ENCODE results near the gene KLHDC7A. TPM values are rescaled to one million over a fixed set of nuclear protein-coding genes. Genes with fewer than 3 reads are reported as not detected.

KLHDC7A gene
- total RNA-seq, 1 donor from 2014 or later: not detected

DNA sequence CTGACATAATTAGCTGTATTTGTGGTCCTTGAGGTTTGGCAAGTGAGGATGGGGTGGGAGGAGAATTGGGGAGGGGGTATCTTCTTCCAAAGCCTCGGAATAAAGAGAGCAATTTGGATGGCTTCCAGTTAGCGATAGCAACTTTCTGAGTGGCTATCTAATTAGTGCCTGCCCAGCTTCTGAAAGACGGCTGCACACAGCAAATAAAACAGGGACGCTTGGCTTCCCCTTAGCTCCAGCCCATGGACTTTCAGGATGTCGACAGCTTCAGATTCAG is 31.1 kb downstream of the KLHDC7A start:
- no peaks in the 10 kb centered on the region for H3K9me3 Mint-ChIP-seq

DNA sequence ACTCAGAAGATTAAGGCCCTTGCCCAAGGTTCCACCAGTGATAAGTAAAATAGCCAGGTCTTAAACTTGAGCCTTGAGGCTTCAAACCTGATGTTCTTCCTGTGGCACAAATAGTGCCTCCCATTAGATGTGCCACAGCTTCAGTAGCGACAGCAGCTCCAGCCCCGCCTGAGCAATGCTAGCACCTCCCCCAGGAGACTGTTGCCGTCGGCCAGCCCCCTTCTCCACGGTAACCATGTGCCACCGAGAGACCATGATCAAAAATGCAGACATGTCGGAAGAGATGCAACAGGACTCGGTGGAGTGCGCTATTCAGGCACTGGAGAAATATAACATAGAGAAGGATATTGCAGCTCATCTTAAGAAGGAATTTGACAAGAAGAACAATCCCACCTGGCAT is 32.2 kb downstream of the KLHDC7A start:
- H3K4me3 Mint-ChIP-seq: no peak overlapping the region
- no peak for TF ChIP-seq CTCF (conservative IDR thresholded peaks at IDR 0.05)
- H3K27me3 Mint-ChIP-seq (ENCODE audit: low read depth): peaks cover 35% of the 10 kb centered on the region
- H3K9me3 Mint-ChIP-seq: no peaks in the 10 kb centered on the region
- H3K4me1 Mint-ChIP-seq: peaks cover 4% of the 10 kb centered on the region
- no peak overlapping the region for H3K27ac Mint-ChIP-seq (ENCODE audit: unreplicated experiment)
- no peaks in the 10 kb centered on the region for H3K36me3 Mint-ChIP-seq (ENCODE audit: low read depth)
- DNase-seq (ENCODE audit: low read depth, low spot score): no peak

More for the DNA sequence above, 31.1 kb downstream of the KLHDC7A start:
- no peak overlapping the region for H3K27ac Mint-ChIP-seq (ENCODE audit: unreplicated experiment)
- peaks cover 42% of the 10 kb centered on the region for H3K27me3 Mint-ChIP-seq (ENCODE audit: low read depth)
- no peak for TF ChIP-seq CTCF (conservative IDR thresholded peaks at IDR 0.05)
- peaks cover 4% of the 10 kb centered on the region for H3K4me1 Mint-ChIP-seq
- no peak overlapping the region for H3K4me3 Mint-ChIP-seq
- no peaks in the 10 kb centered on the region for H3K36me3 Mint-ChIP-seq (ENCODE audit: low read depth)
- DNase-seq (ENCODE audit: low read depth, low spot score): no peak

DNA sequence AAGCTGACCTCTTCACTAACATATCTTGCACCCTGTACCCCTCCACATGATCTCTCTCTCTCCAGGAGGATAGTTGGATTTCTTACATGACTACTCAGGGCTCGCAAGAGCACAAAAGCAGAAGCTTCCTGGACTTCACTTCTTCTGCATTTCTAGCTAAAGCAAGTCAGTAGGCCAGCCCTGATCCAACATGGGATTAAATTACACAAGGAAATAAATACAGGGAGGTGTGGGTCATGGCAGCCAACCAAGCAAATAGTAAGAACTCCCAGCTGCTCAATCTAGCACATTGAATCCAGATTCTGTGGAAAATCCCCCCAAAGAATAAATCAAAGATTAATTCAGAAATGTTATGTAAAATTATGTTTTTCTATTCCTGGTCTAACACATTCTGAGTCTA is 33.3 kb downstream of the KLHDC7A start:
- no peaks in the 10 kb centered on the region for H3K9me3 Mint-ChIP-seq
- peaks cover 4% of the 10 kb centered on the region for H3K4me1 Mint-ChIP-seq
- H3K36me3 Mint-ChIP-seq (ENCODE audit: low read depth): no peaks in the 10 kb centered on the region
- peaks cover 35% of the 10 kb centered on the region for H3K27me3 Mint-ChIP-seq (ENCODE audit: low read depth)
- no peak for TF ChIP-seq CTCF (conservative IDR thresholded peaks at IDR 0.05)
- no peak for DNase-seq (ENCODE audit: low read depth, low spot score)
- H3K4me3 Mint-ChIP-seq: no peak overlapping the region
- no peak overlapping the region for H3K27ac Mint-ChIP-seq (ENCODE audit: unreplicated experiment)

DNA sequence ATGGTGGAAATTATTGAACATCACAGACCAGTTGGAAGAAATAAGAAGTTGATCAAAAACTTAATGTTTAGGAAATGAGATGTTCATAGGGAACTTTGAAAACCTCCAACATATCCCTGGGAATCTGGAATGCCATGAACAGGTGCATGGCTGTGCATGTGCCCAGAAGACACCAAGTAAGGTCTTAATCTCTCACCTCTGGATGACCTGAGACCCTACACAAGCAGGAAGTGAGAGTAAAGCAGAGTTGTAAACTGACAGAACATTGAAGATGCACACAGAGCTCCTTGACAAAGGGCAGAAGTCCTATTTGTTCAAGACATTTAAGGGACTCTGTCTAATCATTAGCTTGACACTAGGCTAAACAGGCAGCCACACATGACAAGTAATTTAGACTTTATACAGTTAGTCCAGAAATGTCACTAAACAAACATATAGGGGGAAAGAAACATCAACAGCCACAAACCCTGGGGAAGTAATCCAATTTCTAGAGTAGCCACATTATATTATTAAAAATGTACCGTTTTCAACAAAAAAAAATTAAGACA is 34.5 kb downstream of the KLHDC7A start:
- no peaks in the 10 kb centered on the region for H3K9me3 Mint-ChIP-seq
- H3K36me3 Mint-ChIP-seq (ENCODE audit: low read depth): no peaks in the 10 kb centered on the region
- H3K27me3 Mint-ChIP-seq (ENCODE audit: low read depth): peaks cover 45% of the 10 kb centered on the region
- H3K4me3 Mint-ChIP-seq: no peak overlapping the region
- peaks cover 4% of the 10 kb centered on the region for H3K4me1 Mint-ChIP-seq
- H3K27ac Mint-ChIP-seq (ENCODE audit: unreplicated experiment): no peak overlapping the region
- TF ChIP-seq CTCF (conservative IDR thresholded peaks at IDR 0.05): no peak
- DNase-seq (ENCODE audit: low read depth, low spot score): no peak

DNA sequence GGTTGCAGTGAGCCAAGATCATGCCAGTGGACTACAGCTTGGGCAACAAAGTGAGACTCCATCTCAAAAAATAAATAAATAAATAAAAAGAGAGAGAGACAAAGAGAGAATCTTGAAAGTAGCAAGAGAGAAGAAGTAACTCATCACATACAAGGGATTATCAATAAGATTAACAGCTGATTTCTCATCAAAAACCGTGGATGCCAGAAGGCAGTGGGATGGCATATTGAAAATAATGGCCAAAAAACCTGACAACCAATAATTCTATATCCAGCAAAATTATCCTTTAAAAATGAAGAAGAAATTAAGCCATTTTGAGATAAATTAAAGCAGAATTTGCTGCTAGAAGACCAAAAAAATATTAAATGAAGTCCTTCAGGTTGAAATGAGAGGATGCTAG is 35.7 kb downstream of the KLHDC7A start:
- H3K9me3 Mint-ChIP-seq: no peaks in the 10 kb centered on the region
- no peak for DNase-seq (ENCODE audit: low read depth, low spot score)
- no peak overlapping the region for H3K27ac Mint-ChIP-seq (ENCODE audit: unreplicated experiment)
- H3K4me3 Mint-ChIP-seq: no peak overlapping the region
- no peaks in the 10 kb centered on the region for H3K36me3 Mint-ChIP-seq (ENCODE audit: low read depth)
- no peak for TF ChIP-seq CTCF (conservative IDR thresholded peaks at IDR 0.05)
- H3K4me1 Mint-ChIP-seq: peaks cover 4% of the 10 kb centered on the region
- peaks cover 48% of the 10 kb centered on the region for H3K27me3 Mint-ChIP-seq (ENCODE audit: low read depth)

All from neural crest cell (in vitro differentiated cells).